OCI-M1 (cell line): ENCODE results near the gene KNTC1.
"Not testable (repeated sequence)": the region's sequence is repeated elsewhere in the genome, so short reads cannot be mapped to it uniquely, and the experiment has no call there.

Experiments
- DNase-seq: peaks from one replicate; lab custom pipeline; 2025; lab: John Stamatoyannopoulos, UW

Gene KNTC1

GRCh38 chr12:122646517-122647217 lies 119.6 kb downstream of the KNTC1 start:
- peak; percentile 95 for DNase-seq

DNA sequence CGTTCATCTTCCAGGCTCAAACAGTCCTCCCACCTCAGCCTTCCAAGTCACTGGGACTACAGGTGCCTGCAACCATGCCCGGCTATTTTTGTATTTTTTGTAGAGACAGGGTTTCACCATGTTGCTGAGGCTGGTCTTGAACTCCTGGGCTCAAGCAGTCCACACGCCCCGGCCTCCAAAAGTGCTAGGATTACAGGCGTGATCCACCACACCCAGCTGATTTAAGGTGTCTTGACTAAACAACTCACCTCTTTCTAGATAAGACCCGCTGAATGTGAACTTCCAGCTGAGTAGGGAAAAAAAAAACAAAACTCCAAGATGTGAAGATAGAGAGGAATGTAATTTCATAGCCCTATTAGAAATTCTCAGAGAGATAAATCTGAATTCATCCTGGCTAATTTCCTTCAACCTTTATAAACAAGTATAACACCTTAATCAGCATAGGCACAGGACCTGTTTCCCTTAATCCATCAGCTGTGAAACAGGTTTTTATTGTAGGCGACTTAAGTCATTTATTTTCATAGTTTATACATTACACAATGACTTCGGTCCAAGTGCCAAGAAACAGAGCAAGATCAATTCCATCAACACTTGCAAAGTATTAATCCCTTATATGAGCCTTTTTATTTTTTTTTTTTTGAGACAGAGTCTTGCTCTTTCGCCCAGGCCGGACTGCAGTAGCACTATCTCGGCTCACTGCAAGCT lies 124.6 kb downstream of the KNTC1 start:
- DNase-seq, result no peak

GRCh38 chr12:122653291-122653690 lies 126.2 kb downstream of the KNTC1 start:
- DNase-seq, result not testable (repeated sequence)

DNA sequence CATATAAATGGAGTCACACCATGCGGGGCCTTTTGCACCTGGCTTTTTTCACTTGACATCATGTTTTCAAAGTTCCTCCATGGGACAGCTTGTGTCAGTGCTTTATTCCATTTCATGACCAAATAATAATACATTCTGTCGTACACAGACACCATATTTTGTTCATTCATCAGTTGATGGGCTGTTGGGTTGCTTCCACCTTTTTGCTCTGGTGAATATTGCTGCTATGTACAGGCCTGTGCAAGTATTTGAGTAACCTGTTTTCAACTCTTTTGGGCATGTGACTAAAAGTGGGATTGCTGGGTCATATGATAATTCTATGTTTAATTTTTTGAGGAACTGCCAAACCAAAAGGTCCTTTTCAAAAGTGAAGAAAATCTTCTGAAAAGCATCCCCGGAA lies 129.2 kb downstream of the KNTC1 start:
- DNase-seq, result no peak

DNA sequence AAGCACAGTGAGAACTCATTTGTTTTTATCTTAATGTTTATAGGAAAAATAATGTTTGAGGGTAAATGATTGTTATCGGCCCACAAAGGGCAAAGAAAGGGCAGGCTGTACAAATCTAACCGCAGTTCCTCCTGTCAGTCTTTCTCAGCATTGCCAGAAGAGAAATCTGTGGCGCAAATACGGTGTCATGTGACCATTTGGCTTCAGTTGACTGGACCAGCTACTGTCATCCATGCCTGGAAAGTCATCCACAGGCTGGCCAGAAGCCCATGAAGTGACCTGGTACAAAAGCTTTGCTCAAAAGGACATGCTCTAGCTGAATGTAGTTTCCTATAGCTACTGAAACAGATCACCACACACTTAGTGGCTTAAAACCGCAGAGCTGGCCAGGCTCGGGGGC lies 132.5 kb downstream of the KNTC1 start:
- DNase-seq, result no peak

- DNase-seq, result no peak
Observed at GRCh38 chr12:122661246-122661645, 134.2 kb downstream of the KNTC1 start.

DNA sequence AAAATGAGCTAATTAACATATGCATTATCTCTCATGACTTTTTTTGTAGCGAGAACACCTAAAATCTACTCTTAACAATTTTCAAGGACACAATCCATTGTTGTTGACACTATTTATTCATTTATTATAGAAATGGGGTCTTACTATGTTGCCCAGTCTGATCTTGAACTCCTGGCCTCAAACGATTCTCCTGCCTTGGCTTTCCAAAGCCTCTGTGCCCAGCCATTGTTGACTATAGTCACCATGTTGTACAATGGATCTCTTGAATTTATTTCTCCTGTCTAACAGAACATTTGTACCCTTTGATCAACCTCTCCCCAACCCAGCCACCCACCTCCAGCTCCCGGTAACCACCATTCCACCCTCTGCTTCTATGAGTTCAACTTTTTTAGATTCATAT lies 134.9 kb downstream of the KNTC1 start:
- DNase-seq, result no peak

- no peak for DNase-seq
Observed at GRCh38 chr12:122665349-122665748, 138.3 kb downstream of the KNTC1 start.

GRCh38 chr12:122665759-122666158 lies 138.7 kb downstream of the KNTC1 start:
- DNase-seq, result no peak

- no peak for DNase-seq
Observed at GRCh38 chr12:122668268-122668667, 141.2 kb downstream of the KNTC1 start.

- DNase-seq, result no peak
Observed at GRCh38 chr12:122669397-122670070, 142.5 kb downstream of the KNTC1 start.

DNA sequence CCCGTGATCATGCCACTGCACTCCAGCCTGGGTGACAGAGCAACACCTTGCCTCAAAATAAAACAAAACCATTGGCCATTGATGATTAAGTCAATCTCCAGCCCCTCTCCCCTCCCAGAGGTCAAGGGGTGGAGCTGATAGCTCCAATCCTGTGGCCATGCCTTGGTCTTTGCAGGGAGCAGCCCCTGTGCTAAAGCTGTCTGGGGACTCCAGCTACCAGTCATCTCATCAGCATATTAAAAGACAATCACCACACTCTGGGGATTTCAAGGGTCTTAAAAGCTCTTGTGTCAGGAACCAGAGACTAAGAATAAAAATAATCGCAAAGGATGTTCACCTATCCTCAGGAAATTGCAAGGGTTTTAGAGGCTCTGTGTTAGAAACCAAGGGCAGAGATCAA lies 145.5 kb downstream of the KNTC1 start:
- no peak for DNase-seq
